ENCODE data around the gene ROBO2.

Gene ROBO2, protein sequence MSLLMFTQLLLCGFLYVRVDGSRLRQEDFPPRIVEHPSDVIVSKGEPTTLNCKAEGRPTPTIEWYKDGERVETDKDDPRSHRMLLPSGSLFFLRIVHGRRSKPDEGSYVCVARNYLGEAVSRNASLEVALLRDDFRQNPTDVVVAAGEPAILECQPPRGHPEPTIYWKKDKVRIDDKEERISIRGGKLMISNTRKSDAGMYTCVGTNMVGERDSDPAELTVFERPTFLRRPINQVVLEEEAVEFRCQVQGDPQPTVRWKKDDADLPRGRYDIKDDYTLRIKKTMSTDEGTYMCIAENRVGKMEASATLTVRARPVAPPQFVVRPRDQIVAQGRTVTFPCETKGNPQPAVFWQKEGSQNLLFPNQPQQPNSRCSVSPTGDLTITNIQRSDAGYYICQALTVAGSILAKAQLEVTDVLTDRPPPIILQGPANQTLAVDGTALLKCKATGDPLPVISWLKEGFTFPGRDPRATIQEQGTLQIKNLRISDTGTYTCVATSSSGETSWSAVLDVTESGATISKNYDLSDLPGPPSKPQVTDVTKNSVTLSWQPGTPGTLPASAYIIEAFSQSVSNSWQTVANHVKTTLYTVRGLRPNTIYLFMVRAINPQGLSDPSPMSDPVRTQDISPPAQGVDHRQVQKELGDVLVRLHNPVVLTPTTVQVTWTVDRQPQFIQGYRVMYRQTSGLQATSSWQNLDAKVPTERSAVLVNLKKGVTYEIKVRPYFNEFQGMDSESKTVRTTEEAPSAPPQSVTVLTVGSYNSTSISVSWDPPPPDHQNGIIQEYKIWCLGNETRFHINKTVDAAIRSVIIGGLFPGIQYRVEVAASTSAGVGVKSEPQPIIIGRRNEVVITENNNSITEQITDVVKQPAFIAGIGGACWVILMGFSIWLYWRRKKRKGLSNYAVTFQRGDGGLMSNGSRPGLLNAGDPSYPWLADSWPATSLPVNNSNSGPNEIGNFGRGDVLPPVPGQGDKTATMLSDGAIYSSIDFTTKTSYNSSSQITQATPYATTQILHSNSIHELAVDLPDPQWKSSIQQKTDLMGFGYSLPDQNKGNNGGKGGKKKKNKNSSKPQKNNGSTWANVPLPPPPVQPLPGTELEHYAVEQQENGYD (N-terminal part only)

DNA sequence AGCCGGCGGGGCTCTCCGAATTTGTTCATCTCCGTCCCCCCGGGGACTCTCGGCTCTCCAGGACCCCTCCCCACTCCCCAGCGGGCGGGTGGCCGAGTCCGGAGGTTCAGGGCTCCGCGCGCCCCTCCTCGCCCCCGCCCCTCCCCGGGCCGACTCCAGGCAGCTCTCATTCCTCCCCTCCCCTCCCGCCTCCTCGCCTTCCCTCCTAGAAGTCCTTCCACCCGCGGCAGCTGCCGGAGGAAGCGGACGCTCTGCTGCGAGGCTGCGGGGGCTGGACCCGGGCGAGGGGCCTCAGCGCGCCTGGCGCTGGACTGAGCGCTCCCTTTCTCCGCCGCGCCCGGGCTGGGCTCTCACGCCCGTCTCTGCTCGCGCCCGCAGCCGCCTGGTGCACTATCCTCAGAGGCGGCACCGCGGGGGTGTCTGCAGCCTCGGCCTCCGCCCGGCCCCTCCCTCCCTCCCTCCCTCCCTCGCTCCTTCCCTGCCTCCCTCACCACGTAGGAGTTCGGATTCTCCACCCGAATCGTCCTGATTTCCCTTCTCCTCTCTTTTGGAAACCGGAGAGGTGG is at the start of gene ROBO2:
Gene ROBO2 (plus strand): TSS at position 494 of the 566 bp plus-strand sequence. CDS start 687 bp downstream, outside the sequence.
- no peak for DNase-seq (ENCODE audit: low read depth in 2 of 2)

DNA sequence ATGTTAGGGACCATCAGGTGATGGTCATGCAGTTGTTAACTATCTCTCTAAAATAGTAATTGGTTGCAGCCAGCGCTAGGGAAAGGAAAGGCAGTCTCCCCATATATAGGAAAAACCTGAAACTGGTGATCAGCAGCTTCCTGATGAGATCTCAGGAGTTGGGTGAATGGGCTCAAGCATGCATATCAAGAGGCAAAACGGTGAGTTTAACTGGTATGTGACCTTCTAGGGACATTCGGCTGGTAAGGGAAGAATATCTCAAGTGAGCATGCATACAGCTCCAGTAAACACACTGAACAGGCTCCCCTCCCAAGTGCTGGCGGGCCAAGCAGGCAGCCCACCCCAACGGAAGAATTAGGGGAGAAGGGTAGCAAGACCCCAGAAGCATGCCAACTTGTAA is 49.3 kb upstream of the ROBO2 start:
- no peak for DNase-seq (ENCODE audit: low read depth in 2 of 2)

DNA sequence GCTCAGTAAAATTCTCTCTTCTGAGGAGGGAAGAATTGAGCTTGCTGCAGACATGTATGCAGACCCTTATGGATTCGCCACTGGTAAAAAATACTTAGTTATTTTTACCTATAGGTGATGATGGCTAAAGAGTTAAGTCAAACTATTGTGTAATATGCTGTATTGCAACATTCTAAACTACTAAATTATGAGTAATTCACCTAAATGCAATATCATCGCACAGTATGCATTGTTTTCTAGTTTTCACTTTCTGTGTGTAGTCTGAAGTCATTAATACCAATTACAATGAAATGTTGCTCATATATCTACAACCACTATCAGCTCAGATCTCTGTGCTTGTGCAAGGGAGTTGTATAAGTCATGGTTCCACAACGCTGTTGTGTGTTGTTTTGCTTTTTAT is 48.7 kb upstream of the ROBO2 start:
- DNase-seq (ENCODE audit: low read depth in 2 of 2): no peak

DNA sequence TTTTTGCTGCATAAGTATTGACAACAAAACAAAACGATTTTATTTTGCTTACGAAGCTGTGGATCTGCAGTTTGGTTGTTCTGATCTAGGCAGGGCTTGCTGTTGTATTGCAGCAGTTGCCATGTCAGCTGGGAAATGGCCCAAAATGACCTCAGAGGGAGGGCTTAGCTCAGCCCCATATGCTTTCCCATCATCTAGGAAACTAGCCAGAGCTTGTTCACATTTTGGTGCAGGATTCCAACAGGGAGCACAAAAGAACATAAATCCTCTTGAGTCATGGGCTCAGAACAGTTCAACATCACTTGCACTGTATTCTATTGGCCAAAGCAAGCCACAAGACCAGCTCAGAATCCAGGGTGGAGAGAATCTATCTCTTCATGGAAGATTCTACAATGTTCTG is 42.2 kb upstream of the ROBO2 start:
- no peak for DNase-seq (ENCODE audit: low read depth in 2 of 2)

DNA sequence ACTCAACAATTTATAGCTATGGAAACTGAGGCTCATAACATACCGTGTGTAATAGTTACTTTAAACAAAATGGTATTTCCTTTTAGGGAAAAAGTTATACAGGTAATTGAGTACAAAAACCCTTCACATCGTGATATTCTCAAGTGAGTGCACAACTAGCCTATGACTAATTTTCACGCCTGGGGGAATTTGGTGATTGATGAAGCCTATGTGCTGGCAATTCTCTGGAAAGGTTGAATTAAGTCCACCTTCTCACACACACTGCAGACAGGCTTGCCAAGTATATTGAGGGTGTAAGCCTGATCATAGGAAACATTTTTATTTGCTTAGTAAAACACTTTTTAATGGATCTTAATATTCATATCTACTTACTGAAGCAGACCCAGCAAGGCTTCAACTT is 41.3 kb upstream of the ROBO2 start:
- no peak for DNase-seq (ENCODE audit: low read depth in 2 of 2)

DNA sequence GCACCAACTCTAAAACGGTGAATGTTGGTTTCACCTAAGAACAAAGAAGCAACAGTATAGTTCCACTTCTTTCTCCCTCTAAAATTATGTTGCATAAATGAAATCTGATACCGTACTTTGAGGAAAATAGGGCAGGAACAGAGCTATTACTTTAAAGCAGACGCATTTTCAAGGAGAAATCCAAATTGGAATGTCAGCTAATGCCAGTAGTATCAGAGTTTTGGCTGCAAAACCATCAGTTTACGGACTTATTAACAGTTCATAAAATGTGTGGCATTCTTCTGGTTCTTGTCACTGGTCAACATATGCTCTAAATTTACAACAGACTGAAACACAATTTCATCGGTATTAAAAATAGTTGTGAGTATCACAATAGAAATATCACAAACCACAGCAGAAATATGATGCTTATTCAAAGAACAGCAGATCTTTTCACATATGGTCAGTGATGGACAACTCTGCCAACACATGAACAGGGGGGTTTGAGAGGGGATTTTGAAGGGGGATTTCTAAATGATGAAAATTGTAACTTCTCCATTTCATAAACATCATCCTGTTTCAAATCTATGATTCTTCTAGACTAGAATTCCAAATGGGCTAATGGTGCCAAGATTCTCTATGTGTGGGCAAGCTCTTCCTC is 38.7 kb upstream of the ROBO2 start:
- no peak for DNase-seq (ENCODE audit: low read depth in 2 of 2)

DNA sequence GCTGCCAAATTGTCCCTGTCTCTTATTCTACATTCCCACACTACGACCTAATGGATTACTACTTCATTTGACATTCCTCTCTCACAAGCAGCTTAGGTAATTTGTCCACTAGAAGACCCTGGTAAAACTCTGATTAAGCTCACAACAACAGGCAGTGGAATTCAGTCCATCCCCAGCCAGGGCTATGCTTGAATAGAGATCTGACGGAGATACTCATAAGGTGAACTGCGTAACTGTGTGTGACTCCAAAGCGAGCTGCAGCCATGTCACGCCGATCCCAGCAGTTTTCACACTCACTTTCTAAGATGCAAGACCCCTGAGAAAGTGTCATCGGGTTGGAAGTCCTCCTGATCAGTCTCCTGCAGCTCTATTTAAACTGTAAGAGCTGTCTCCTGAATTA is 25.7 kb upstream of the ROBO2 start:
- DNase-seq (ENCODE audit: low read depth in 2 of 2): no peak

DNA sequence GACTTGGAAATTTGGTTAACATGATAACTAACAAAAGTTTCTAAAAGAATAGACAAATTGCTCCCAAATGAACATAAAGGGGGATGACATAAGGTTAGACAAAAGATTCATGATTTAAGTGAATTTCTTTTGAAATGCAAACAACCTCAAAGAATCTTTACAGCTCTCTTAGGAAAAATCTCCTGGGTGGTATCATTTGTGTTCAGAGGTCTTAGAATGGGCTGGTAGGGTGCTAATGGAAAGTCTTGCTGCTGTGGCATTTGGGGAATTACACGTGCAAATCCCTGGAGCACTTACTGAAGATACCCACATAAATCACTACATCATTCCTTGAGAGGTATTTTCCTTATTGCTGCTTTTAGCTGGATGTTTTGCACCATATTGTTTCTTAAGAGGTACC is 14.4 kb upstream of the ROBO2 start:
- DNase-seq (ENCODE audit: low read depth in 2 of 2): no peak

DNA sequence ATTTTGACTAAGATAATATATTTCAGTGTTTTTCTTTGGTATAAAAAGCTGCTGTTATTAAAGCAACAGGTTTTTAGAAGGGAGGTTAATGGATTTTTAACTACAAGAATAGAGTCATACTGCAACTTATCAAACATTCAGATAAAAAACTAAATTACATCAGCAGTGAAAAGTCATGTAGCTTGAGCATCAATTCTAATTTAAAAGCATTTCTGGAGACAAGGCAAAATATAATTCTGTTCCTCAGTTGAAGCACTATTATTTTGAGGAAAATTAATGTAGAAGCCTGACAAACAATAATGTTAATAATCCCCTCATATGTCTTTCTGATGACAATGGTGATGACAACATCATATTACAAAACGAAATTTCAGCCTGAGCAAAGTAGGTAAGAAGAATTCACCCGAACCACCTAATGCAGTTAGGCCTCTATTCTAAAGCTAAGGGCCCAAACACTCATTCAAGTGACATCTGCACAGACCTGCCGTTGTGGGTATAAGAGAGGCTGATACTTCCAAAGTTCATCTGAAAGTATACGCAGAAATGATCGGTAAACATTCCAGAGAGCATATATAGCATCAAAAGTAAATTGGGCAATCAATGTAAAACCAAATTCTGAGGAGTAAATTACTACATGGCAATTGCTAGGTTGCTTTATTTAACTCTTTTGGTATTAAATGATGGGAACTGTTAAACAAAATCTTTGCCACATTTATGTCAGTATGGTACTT is 12.8 kb upstream of the ROBO2 start:
- DNase-seq (ENCODE audit: low read depth in 2 of 2): no peak

DNA sequence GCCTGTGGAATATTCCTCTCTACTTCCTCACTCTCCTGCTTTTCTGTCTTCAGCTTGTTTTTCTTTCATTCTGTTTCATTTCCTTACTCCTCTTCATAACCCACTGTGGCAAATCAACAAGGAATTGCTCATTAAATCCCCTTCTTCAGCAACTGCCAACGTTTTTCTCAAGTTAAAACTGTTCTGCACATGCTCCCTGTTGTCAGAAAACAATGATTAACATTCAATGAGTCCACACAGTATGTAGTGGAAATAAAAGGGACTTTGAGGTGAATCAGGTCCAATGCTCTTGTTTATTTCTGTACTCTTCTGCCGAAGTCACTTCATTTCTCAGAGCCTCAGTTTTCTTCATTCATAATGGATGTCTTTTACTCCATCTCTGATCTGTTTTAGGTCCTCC is 11.9 kb upstream of the ROBO2 start:
- DNase-seq (ENCODE audit: low read depth in 2 of 2): no peak

DNA sequence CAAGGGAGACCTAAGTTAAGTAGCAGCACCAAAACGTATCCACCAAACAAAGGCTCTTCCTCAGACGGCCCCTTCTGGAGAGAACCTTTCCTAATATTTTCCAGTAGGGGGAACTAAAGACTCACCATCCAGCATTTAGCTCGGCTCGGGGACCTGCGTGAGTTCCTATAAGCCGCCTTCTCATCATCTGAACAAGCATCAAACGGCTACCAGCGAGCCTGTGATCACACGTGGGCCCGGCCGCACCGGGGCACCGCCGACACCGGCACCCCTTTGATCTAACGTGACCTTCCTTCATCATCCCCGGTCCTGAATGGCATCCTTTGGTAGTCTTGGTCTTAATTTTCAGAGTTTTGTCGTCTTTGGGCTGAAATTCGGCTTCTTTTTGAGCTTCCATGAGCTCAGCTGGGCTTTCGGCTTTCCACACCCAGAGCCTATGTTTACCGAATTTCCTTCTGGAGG is 1.4 kb upstream of the ROBO2 start:
- no peak for DNase-seq (ENCODE audit: low read depth in 2 of 2)

DNA sequence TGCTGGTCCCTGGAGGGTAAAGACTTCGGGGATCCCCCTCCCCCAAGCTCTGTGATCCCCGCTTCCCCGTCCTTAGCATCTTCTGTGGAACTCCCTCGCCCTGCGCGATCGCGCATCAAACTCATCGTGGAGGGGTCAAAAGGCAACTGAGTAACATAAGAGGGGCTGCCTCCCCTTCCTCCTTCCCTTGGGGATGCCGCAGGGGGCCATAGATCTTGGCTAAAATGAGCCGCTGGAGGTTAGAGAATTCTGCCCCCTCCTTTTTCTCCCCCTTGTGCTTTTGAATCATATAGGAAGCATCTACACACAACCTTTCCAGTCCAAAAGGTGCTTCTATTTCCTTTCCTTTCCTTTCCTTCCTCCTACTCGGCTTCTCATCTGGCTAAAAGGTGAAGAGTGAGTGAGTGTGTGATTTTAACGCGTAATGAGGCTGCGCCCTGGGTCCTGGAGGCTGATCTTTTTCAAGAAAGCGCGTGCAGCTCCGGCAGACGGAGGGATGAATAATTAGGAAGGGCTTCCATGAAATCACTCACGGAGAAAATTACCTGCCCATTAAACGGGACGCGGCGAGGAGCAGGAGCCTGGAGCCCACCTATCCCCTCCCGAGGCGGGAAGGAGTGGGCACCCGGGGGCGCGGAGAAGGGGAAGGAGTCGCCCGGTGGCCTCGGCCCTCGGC is 831 bp upstream of the ROBO2 start:
- no peak for DNase-seq (ENCODE audit: low read depth in 2 of 2)

DNA sequence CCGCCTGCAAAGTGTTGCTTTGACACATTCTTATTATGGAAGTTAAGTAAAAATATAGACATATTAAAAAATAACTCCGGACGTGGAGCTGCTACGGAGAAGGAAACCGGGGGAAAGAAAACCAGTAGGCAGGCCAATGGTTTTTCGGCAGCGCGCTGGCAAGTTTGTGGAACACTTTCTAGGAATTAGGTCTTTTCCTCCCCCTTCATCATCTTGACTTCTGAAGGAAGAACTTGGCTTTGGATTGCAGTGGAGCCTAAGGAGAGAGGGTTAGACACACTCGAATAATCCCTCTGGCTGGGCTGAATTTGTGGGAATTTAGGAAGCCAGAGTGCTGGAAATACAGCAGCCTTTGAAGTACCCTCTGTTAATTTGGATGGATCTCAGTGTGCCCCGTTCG is 317 bp downstream of the ROBO2 start:
- no peak for DNase-seq (ENCODE audit: low read depth in 2 of 2)

DNA sequence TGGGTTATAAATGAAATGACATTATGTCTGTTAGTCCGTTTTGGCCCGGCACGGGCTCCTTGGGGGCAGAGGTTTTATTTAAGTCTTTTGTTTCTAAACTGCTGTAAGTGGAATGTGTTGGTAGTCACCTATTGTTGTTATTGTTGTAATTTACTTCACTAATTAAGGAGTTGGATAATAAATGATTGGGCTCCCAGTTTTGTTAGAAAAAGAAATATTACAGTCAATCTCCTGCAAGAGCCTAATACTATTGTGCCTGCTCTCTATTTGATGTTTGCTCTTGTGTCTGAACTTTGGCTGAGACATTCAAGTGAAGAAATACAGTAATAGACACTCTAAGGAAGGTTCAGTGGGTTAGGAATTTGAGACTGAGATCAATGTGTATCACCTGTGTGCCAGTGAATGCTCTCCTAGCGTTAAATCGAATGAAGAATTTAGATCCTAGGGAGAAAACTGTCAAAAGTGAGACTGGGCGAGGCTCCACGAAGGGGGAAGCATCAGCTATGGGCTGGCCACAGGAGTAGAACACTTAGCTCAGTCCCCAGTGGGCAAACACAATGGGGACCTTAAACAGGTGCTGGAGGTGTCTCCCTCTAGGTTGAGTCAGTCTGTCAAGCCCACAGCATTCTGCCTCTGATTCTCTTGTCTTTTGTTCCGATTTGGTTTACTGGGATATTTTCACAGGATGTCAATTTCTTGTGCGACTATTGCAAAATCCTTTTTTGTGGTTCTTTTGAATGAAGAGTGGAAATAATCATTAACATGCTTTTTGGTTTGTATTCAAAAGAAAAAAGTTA is 1.2 kb downstream of the ROBO2 start:
- no peak for DNase-seq (ENCODE audit: low read depth in 2 of 2)

DNA sequence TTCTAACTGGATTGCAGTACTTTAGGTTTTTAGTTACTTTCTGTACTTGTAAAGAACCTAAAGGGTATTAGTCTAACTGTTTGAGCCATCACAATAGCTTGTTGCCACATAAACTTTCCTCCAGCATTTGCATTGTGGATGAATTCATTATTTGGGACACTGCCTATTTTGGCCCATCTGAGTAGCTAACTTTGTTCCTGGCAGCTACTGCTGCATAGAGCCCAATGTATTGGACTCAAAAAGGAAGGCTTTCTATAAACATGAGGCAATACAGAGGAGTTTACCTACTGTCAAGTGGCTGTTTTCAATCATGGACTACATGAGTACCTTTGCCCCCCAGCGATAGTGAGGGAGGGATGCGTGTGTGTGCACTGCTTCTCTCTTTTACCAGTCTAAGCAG is 1.9 kb downstream of the ROBO2 start:
- no peak for DNase-seq (ENCODE audit: low read depth in 2 of 2)

DNA sequence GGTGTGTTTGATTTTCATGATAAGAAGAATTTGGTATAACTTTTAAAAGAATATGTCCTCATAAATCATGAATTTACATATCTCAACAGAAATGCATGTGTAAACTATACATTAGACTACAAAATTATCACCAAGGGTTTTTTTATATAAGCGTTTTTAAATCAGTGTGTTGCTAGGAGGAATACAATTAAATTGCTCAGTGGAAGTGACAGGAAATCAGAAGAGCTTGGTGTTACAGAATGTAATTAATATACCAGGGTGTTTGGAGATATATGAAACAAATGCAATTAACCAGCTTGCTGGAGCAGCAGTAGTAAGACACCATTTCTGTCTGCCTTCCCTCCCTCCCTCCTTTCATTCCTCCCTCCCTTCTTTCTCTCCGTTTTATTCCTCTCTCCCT is 2.4 kb downstream of the ROBO2 start:
- DNase-seq (ENCODE audit: low read depth in 2 of 2): no peak

DNA sequence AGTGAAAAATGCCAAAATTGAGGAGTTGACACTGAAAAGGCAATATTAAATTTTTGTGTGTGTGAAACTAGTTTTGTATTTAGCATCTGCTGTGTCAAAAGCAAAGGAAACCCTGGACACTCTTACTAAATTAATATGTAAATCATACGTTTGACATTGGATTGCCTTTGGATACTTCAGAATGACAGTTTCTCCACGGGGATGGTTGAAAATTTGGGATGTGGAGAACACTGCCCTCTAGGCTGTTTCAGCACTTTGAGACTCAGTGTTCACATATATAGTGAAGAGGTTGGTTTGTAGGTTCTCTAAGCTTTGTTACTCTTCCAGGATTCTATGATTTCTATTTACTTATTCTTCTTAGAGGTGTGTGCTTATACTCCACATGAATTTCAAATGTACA is 3.0 kb downstream of the ROBO2 start:
- no peak for DNase-seq (ENCODE audit: low read depth in 2 of 2)

DNA sequence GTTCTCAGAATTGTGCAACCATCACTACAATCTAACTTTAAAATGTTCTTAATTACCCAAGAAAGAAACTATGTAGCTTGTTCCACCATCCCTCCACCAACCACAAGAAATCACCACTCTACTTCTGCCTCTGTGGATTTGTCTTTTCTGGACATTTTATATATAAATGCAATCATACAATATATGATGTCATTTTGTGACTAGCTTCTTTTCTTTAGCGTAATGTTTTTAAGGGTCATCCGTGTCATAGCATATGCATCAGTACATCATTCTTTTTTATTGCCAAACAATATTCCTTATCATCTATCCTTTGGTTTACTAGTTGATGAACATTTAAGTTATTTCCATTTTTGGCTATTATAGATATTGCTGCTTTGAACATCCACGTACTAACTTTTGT is 5.8 kb downstream of the ROBO2 start:
- no peak for DNase-seq (ENCODE audit: low read depth in 2 of 2)

DNA sequence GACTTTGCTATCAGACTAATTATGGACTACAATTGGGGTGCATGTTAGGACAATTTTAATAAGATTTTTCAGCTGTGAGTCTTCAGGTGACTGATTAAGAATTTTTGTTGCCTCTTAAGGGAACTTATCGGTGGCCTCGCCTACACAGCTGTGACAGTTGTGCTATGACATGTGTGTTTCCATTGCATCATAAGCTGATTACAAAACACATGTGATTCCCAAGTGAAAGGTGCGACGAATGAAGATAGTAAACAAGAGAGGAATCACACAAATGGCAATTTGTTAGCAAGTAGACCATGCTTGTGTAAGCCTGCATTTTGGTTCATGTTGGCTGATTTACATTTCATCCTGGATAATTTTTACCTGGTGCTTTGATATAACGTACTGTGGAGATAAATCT is 8.3 kb downstream of the ROBO2 start:
- no peak for DNase-seq (ENCODE audit: low read depth in 2 of 2)

DNA sequence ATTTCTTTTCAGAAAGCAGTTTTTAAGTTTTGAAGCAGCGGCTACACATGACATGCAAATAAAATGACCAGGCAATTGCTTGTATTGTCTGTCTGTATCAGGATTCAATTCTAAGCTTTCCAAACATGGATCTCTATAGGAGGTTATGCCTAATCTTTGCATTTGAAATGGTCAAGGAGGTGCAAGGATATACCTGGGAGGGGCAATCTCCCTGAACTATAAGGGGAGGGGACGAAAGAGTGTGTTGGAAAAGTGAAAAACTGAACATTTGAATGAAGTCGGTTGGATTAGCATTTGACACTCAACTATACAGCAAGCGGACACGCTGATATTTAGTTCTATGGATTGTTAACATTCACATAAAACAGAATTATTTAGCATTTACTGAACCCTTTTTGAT is 11.7 kb downstream of the ROBO2 start:
- DNase-seq (ENCODE audit: low read depth in 2 of 2): no peak
